Activated T-cell treated with anti-CD3 and anti-CD28 coated beads, Interleukin-2, amount 50 U/mL, for 1 hour (primary cell): Measurements from ENCODE around the gene KIF18A.
"Not testable (repeated sequence)": the region's sequence is repeated elsewhere in the genome, so short reads cannot be mapped to it uniquely, and the experiment has no call there.

Experiments used
- DNase-seq: peaks from one replicate; pipeline ENCODE4 v3.0.0-alpha.2; 2020

KIF18A gene

DNA sequence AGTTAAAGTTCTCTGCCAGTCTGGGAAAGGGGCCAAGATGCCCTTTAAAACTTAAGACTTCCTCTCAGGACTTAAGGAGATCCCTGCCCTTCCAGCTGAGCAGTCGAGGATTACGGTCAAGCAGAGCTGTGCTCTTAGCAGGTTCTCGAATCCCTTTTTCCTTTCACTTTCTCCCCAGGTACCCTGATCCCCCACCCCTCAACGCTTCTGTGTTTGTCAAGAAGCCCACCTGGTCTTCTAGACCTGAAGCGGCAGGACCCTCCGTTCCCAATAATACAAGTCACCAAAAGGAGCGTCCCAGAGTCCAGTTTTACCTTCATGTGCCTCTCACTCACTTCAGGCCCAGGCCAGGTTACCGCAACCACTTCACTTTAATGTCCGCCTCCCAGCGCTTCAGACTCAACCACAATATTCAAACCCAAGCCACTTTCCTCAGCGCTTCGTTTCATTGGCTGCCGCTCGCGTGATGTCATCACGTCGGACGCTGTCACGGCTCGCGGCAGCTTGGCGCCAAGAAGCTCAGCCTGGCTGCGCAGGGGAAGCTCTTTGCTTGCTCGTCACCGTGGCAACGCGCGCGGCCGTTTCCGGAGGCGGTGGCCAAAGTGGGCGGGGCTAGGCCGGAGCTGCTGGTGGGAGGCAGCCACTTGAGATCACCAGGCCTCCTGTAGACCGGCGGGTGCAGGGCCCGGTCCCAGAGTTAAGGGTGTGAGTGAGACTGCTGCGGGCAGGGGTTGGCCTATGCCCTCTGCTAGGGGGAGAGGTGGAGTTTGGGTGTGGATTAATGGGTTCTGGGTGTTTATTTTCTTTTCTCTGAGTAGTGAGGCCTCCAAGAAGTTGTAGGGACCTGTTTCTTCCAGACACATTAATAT lies at the start of gene KIF18A, which contains the start of gene METTL15:
KIF18A (minus strand) TSS at position 407 of the 869 bp plus-strand sequence. CDS start 10,209 bp downstream, outside the sequence.
METTL15 (plus strand) TSS at position 639 of the 869 bp plus-strand sequence. CDS start 4,947 bp downstream, outside the sequence.
- DNase-seq, result peak; percentile 97

DNA sequence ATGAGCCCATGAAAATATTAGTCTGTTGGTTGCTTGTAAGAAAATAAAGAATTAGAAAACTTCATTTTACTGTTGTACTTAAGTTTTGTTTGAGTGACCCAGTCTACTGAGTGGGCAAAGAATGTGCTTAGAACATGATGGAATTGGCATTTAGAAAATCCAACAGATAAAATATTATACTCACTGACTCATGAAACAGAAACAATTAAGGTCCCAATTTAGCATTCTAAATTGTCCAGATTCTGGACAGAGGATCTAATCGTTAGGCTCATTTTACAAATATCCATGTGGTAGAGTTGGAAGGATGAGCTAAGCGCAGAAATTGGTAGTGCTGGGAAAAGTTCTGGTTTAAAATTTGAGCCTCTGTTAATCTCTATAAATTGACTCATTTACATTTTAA lies 45.6 kb upstream of the KIF18A start:
- no peak for DNase-seq

DNA sequence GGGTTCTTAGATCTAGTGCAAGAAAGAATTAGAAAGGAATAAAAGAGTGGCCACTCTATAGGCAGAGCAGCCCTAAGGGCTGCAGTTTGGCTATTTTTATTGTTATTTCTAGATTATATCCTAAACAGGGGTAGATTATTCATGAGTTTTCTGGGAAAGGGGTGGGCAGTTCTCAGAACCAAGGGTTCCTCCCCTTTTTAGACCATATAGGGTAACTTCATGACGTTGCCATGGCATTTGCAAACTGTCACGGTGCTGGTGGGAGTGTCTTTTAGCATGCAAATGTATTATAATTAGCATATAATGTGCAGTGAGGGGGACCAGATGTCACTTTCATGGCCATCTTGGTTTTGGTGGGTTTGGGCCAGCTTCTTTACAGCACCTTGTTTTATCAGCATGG lies 44.8 kb upstream of the KIF18A start:
- no peak for DNase-seq

DNA sequence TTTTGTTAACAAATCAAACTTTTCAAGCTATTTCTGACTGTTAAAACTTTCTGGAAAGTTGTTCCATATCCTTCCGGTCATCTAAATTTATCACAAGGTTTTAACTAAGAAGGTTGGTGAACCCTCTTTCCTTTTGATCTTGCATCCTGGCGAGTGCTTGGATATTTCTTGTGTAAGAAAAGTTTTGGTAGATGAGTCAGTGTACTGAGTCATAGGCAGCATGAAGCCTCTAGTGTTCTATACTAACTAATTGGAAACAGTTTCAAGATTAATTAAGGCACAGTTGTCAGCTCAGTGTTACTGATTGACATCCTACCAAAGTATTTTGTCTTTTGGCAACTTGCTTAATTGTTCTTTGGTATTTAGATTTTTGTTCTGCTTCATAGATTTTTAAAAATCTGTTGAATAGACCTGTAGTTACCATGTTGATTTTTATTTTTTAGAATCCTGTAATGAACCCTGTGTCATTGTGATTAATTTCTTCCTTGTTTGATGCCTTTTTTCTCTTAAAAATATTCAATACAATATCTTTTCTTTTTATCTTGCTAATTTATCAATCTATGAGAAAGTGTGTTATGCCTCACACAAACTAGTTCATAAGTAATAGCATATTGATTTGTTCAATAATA lies 38.3 kb upstream of the KIF18A start:
- DNase-seq, result no peak

DNA sequence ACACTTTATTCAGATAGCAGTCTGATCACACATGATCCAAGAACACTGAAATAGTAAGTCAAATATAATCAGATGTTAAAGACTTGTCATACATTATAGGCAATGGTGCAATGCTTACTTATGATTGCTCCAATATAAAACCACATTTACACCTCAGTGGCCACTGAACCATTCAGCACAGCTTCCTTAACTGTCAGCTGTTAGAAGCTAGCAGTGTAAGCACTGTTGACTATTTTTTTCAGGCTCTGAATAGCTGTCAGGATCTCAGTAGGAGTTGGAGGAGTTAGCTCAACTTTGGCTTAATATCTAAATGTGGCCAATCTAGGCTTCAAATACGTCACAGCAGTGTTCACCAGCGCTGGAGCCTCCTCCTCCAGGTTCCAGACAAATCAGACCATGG lies 36.9 kb upstream of the KIF18A start:
- no peak for DNase-seq

DNA sequence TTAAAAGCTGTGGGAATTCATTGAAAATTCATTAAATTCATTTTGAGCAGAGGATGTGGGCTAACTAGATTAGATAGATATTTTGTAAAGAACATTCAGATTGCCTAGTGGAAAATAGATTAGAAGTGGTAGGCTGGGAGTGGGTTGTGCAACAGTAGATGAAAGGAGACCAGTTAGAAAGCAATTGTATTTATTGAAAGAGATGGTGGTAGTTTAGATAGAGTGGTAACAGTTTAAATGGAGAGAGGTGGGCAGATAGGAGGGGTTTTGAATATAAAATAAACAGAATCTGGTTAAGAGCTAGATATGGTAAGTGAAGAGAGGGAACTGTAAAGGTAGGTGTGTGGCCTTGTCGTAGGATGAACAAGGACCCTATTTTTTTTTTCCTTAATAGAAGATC lies 34.8 kb upstream of the KIF18A start:
- DNase-seq, result no peak

DNA sequence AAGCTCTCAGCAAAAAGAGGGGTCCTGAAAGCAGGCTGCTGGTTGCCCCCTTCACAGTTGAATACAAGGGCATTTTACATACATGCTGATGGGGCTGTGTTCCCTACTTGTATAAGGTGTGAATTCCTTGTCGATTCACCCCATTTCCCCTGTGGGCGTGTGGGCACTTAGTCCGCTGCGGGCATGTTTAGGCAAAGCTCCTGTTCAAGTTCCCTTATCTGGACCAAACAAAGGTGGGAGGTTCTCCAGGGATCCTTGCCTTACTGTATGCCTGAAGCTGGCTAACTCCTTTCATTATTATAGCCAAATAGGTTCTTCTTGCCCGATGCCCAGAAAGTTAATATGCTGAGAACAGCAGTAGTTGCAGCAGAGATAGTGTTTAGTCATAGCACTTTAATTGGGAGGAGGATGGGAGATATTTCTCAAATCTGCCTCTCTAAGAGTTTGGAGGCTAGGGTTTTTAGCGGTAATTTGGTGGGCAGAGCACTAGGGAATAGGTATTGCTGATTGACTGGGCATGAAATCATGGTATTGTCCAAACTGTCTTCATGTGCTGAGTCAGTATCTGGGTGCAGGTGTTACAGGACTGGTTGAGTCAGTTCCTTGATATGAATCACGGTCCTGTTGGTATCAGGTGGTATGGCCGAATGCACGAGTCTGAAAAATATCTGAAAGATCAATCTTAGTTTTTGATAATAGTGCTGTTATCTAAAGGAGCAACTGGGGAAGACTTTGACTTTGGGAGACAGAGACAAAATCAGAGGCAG lies 32.9 kb upstream of the KIF18A start:
- no peak for DNase-seq

DNA sequence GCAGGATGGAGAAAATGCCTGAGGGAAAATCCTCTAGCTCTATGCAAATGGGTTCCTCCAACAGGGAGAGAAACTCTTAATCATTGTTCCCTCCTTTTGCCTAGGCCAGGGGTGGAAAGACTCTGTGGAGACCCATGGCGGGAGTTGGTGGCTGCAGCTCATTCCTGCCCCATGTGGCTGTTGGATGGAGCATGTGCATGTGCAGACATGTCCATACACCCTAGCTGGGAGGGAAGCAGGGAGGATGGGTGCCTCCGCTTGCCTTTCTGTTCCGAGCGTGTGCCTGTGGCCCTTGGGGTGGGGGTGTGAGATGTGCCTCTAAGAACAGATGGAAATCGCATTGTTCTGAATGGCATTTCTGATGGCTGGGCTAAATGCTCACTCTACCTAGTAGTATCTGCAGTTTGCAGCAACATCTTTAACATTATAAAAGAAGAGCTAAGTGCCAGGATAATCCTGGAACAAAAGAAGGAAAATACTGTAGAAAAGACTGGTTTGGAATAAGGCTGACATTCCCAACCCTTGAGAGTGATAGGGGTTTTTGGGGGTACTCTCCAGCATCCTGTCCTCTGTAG lies 32.0 kb upstream of the KIF18A start:
- no peak for DNase-seq

DNA sequence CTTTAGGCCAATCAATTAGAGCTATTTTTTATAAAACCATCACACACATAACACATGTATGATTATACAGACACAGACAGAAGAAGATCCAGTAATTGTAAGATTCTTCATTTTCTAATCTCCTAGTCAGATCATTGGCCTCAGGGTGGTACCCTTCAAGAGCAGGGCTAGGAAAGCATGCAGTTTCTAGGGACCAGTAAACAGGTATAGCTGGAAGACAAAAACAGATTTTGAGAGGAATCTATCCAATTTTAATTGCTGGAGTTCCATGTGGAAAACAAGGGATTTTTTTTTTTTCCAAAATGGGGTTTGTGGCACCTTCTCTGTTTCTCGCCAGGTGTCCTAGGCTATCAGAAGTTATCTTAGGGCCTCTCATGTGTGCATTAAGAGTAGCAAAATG lies 29.9 kb upstream of the KIF18A start:
- DNase-seq, result no peak

DNA sequence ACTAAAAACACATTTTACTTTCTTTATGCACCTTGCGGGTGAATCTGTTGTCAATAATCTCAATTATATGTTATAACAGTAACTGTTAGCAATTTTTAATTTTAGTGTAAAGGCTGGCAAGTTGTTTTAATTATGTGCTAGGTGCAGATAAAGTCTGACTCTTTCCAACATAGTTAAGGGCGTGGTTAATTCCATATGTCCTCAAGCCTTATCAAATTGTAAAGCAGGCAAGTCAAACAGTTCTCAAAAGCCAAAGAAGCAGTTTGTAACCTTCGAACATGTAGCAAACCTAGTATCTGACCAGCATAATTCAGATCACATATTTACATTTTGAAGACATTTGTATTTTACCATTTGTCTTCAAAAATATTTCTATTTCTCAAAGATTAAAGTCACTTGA lies 29.4 kb upstream of the KIF18A start:
- no peak for DNase-seq

DNA sequence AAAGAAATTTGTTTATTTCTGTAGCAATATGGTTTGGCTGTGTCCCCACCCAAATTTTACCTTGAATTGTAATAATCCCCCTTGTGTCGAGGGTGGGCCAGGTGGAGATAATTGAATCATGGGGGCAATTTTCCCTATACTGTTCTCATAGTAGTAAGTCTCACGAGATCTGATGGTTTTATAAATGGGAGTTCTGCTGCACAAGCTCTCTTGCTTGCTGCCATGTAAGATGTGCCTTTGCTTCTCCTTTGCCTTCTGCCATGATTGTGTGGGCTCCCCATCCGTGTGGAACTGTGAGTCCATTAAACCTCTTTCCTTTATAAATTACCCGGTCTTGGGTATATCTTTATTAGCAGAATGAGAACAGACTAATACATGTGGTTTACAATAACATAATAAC lies 28.2 kb upstream of the KIF18A start:
- DNase-seq, result not testable (repeated sequence)

DNA sequence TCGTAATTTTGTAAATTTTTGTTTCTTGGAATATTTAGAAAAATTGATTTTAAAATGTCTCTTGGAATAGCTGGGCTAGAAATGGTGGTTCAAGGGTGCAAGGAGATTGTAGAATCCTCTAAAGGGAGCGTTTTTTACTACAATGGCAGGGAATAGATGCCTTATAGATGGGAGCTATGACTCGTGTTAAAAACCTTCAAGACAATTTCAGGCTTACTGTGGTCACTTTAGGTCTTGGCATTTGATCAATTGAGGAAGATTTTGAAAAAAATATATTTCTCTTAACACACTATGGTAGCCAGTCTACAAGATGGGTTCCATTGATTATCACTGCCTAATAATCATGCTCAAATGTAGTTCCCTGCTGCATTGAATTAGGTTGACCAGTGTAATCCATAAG lies 25.2 kb upstream of the KIF18A start:
- DNase-seq, result no peak

DNA sequence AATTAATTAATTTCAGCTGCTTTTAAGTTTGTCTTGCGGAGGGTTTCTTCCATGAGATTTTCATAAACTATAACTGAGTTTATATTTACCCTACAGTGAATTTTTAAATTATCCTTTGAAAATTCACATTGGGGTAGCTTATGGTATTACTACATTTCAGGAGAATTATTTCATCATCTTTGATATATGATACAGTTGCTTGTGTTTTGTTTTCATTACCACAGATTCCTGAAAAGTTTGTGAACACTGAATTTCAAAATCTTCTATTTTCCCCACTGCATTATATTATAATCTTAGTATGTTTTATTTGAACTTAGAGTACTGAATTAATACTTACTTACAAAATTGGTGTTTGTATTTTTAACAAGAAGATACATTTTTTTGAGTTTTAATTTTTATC lies 24.6 kb upstream of the KIF18A start:
- no peak for DNase-seq

DNA sequence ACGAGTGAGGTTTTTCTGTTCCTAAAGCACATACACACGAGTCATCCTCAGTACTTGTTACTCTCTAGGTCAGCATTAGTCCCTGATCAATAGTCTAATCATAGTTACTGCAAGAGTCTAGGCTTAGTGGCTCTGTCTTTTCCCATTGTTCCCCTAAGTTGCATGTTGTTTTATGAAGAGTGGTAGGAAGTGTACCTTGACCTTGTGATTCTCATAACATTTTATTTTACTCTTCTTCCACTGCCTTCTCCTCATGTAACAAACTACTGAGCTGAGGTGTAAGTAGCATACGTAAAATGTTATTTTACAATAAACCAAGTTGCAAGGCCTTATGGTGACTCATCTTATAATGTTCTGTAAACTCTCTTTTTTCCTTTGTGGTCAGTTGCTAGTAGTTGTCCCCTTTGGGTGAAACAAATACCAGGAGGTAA lies 15.2 kb upstream of the KIF18A start:
- no peak for DNase-seq

DNA sequence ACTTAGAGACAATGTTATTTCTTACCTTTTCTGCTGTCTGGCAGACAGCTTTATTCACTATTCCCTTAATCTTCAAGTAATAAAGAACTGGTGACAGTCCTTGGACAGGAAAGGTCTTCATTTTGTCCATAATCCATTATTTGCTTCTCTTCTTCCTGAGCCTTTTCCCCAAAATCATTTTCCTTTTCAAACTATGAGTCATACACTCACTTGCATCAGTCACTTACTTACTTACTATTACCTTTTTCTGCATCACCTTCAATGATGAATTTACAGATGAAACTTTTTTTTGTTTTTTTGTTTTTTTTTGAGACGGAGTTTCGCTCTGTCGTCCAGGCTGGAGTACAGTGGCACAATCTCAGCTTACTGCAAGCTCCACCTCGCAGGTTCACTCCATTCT lies 9.8 kb upstream of the KIF18A start:
- no peak for DNase-seq

DNA sequence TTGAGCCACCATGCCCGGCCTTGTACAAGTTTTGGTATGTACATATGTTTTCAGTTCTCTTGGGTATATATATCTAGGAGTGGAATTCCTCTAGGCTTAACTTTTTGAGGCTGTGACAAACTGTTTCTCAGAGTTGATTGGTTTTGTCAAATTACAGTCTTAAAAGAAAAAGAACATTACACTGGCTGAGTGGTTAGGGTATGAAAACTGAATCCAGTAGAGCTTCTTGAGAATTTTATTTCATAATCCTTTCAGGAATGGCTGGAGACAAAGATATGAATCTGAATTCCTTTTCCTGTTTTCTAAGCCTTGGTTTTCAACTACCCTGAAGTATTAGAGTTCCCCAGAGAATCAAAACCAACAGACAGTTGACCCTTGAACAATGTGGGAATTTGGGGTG lies 6.8 kb upstream of the KIF18A start:
- DNase-seq, result no peak

DNA sequence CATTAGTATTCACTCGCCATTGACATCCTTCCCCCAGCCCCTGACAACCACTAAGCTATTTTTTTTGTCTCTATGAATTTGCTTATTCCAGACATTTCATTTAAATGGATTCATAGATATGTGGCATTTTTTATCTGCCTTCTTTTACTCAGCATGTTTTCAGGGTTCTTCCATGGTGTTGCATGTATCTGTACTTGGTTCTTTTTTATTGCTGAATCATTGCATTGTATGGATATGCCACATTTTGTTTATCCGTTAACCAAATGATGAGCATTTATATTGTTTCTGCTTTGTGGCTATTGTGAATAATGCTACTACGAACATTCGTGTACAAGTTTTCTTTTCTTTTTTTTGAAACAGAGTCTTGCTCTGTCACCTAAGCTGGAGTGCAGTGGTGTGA lies 6.2 kb upstream of the KIF18A start:
- no peak for DNase-seq

DNA sequence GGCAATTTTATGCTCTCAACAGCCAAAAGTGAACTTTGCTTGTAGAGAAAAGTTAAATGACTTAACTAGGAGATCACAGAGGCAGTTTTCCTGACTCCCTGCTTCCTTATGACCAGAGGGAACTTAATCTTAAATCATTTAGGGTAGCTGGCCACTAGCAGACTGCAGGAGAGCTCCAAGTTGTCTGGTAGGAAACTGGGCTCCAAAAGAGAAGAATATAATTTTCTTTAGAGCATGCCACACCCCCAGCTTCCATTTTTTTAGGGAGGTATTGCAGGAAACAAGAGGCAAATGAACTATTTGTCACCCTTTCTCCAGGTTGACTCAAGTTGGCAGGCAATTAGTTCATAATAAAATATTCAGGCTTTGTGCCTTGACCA lies 2.9 kb upstream of the KIF18A start:
- DNase-seq, result no peak

DNA sequence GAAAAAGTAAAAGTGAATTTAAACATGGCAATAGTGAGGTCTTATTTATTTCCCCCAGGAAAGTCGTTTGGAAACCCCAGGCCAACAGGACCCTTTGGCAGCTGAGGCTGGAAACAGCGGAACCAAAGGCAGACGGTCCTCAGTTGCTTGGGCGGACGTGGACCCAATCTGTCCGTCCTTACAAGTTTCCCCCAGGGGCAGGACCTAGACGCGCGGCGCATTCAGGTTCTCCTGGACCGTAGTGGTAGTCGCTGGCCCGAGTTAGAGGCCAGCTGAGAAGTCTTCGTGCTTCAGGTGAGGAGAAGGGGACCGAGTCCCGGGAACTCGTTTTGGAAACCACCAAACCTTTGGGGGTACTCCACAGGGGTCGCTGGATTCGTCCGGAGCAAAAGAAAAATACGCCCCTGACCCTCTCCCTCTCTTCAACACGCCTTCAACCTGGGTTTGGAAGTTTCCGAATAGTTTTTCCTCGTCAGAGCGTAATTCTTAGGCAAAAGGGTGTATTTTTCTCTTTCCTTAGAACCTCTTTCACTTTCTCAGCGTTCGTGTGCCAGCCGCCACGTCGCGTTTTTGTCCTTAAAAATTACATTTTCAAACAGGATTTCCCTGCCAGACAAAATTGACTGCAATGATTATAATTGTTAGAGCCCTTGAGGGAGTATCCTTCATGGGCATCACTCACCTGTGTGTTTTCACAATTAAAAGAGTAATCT lies 2.3 kb upstream of the KIF18A start:
- peak; percentile 64 for DNase-seq

DNA sequence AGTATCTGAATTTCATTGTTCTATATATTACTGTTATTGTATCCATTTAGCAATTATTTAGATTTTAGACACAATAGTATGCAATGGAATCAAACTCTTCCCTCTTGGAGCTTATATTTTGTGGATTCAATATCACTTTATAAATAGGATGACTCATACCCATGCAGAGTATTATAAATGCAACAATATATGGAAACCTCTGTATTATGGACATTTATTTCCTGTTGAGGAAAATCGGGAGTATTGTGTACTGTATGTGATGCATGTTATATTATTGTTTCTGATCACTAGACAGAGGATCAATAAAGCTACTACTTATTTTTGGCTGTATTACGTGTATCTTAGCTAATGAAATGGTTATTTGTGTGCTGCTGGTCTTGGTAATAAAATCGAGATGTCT lies 1.0 kb upstream of the KIF18A start:
- DNase-seq, result no peak

DNA sequence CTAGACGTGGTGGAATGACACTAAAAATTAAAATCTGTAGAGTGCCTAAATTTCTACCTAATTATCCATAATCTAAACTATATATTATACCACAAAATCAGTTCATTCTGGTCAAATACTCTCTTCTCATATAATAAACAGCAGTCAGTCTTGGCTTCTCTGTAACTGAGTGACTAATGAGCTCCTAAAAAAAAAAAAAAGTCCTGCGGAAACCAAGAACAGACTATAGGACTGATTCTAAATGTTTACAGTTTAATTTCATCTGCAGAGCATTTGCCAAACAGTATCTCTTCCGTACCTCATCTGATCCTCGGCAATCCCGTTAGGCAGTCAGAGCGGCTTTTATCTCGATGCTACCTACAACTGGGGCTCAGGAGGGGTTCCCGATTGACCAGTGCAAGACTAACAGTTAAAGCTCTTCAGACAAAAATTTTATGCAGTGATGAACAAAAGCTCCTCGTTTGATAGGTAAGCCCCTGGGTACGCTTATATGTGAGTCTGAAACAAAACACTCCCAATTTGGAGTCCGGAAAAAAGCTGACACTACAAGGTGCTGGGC lies 686 bp downstream of the KIF18A start:
- DNase-seq, result peak; percentile 30

DNA sequence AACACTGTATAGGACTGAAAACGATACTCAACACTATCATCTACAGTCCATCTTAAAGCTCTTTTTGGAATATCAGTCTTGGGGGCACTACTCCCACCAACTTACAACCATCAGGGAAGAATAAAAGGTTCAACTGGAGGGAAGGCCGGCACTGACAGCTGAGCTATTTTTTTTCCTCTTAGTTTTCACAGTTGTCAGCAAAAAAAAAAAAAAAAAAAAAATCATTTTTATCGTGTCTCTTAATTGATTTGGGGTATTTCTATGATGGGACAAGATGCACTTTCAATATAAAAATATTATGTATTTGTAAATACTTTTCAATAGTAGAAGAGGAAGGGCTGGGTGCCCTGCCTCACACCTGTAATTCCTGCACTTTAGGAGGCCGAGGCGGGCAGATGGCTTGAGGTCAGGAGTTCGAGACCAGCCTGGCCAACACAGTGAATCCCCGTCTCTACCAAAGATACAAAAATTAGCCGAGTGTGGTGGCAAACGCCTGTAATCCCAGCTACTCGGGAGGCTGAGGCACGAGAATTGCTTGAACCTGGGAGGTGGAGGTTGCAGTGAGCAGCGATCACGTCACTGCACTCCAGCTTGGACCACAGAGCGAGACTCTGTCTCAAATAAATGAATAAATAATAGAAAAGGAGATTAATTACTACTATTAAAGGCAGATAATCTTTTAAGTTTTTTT lies 1.5 kb downstream of the KIF18A start:
- DNase-seq, result no peak
